Astrocyte of the spinal cord (primary cell): ENCODE measurements around the gene CCDC141.

ENCODE experiments used
- DNase-seq: peaks from one replicate; pipeline ENCODE4 v3.0.0; 2011; ENCODE audit warnings: low read depth, low spot score
- H3K4me3 ChIP-seq: 2 replicates; pipeline ENCODE4 v1.5.1; 2011; ENCODE audit warnings: low read depth, mild to moderate bottlenecking, low read length, moderate library complexity
- in situ Hi-C: cut with HindIII; loops from 2 replicates; pipeline ENCODE4 v1.10.0; 2017; ENCODE audit warnings: low sequenced_read_pairs
- TF ChIP-seq, protein P1 (sequence below): IDR thresholded peaks from 2 replicates; pipeline ENCODE4 v1.5.1; 2012; ENCODE audit warnings: low read depth, mild to moderate bottlenecking, low read length, inconsistent platforms

Gene CCDC141

GRCh38 chr2:179072527-179072926 lies 22.6 kb upstream of the CCDC141 start:
- TF ChIP-seq, protein P1, sequence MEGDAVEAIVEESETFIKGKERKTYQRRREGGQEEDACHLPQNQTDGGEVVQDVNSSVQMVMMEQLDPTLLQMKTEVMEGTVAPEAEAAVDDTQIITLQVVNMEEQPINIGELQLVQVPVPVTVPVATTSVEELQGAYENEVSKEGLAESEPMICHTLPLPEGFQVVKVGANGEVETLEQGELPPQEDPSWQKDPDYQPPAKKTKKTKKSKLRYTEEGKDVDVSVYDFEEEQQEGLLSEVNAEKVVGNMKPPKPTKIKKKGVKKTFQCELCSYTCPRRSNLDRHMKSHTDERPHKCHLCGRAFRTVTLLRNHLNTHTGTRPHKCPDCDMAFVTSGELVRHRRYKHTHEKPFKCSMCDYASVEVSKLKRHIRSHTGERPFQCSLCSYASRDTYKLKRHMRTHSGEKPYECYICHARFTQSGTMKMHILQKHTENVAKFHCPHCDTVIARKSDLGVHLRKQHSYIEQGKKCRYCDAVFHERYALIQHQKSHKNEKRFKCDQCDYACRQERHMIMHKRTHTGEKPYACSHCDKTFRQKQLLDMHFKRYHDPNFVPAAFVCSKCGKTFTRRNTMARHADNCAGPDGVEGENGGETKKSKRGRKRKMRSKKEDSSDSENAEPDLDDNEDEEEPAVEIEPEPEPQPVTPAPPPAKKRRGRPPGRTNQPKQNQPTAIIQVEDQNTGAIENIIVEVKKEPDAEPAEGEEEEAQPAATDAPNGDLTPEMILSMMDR, result no peak
- no peak for DNase-seq
- in situ Hi-C loops, result no loop called here
- no peak overlapping the region for H3K4me3 ChIP-seq

- no peak for DNase-seq
- in situ Hi-C loops, result no loop called here
- H3K4me3 ChIP-seq, result no peak overlapping the region
- TF ChIP-seq, protein P1, result no peak
These were observed 21.9 kb upstream of the CCDC141 start for GRCh38 chr2:179071810-179072355.

DNA sequence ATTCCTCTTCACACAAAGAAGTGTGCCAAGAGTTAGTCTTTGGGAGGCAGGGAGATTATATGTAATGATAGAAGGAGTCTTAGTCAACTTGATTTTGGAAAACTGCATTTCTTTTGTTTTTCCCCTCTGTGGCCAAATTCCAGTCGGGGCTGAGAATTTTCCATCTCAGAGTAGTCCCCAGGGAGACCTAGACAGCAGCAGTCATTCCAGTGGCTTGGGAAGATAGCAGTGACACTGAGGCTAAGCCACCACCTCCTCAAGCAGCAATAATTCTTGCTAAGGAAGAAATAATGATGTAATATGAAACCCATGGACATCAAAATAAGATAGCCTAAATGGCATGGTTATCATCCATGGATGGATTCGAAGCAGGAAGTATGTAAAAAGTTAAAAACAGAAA lies 21.0 kb upstream of the CCDC141 start:
- no peak for DNase-seq
- in situ Hi-C loops, result no loop called here
- H3K4me3 ChIP-seq, result no peak overlapping the region
- TF ChIP-seq, protein P1, result no peak

DNA sequence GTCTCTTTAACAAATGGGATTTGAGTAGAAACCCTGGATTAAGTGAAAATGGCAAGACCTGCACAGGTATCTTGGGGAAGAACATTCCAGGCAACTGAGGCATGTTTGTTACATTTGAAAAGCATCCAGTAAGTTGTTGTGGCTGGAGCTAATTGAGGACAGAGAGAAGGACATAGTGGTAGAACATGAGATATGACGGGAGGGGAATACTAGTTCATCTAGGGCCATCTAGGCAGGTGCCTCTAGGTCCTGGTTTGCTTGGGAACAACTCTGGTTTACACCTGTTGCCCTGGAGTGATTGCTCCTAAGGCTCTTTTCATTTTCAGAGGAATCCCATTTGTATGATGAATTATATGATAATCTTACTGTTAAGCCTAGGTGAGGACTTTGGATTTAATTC lies 19.7 kb upstream of the CCDC141 start:
- TF ChIP-seq, protein P1, result no peak
- H3K4me3 ChIP-seq, result no peak overlapping the region
- in situ Hi-C loops, result no loop called here
- no peak for DNase-seq

DNA sequence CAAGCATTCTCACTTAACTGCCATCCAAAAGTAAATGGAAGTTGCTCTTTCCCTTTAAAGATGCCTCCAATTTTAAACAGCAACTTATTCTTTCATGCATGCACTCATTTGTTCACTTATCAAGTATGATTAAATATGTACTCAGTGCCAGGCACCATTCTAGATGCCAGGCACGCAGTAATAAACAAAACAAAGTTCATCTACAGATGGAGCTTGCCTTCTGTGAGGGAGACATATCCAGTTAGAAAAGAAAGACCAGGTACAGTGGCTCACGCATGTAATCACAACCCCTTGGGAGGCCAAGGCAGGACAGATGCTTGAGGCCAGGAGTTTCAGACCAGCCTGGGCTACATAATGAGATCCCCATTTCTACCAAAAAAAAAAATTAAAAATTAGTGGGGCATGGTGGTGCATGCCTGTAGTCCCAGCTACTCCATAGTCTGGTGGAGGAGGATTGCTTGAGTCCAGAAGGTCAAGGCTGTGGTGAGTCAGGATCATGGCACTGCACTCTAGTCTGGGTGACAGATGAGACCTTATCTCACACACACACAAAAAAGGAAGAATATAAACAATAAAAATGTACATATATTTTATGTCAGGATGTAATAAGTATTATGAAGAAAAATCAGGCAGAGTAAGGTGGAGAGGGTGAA lies 19.2 kb upstream of the CCDC141 start:
- H3K4me3 ChIP-seq, result no peak overlapping the region
- in situ Hi-C loops, result no loop called here
- no peak for DNase-seq
- TF ChIP-seq, protein P1, result no peak

DNA sequence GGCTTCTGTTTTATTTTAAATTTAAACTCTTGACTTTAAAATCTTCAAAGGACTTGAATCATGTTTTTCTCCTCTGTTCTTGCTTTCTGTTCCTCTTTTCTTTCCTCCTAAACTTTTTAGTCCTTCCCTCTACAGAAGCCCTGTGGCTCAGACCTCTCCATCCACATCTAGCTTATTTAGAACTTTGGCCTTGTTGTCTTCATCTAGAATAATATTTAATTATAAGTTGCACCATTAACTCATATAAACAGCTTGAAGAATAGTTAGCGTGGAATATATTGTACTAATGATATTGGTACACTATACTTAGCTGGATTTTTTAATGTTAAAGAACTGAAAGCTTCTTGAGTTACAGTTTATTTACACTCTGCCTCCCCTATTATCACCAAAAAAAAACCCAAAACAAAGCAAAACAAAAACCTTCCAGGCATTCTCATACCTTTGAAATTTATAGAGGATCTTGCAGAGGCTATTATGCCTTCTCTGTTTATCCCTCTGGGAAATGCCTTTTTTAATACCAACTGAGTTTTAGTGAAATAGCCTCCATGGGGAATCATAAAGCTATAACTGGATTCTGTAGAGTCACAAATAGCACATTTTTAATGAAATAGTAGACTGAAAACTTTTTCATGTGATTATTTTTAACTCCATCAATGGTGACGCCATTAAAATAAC lies 9.2 kb upstream of the CCDC141 start:
- DNase-seq, result no peak
- in situ Hi-C loops, result no loop called here
- TF ChIP-seq, protein P1, result no peak
- no peak overlapping the region for H3K4me3 ChIP-seq
